Liver (tissue), 9 donors: ENCODE results near the gene TSTD1. TPM values are rescaled to one million over a fixed set of nuclear protein-coding genes. Genes with fewer than 3 reads are reported as not detected.

Experiments used
- DNase-seq: peaks from one replicate; pipeline ENCODE4 v3.0.0-alpha.2; 2017; ENCODE audit warnings: low spot score
- H3K27ac ChIP-seq, 2 donors: one replicate each; pipeline ENCODE4 v1.7.0; 2013; ENCODE audit warnings: inconsistent platforms in 2 of 2, low read length in 2 of 2, control low read depth in 1 of 2, low read depth in 1 of 2, mild to moderate bottlenecking in 1 of 2
- H3K27me3 ChIP-seq, 4 donors: one replicate each; pipeline versions ENCODE4 v1.6.1 to v1.7.0; 2013; ENCODE audit warnings: low read length in 3 of 4, inconsistent platforms in 1 of 4, mild to moderate bottlenecking in 1 of 4, moderate library complexity in 1 of 4; ENCODE audit not compliant: control insufficient read depth in 4 of 4, insufficient read depth in 4 of 4
- H3K36me3 ChIP-seq, 4 donors: one replicate each; pipeline versions ENCODE4 v1.6.1 to v1.7.0; 2013; ENCODE audit warnings: low read length in 3 of 4, mild to moderate bottlenecking in 3 of 4, low read depth in 1 of 4, moderate library complexity in 1 of 4; ENCODE audit not compliant: control insufficient read depth in 4 of 4, insufficient read depth in 3 of 4
- H3K4me1 ChIP-seq, 4 donors: one replicate each; pipeline versions ENCODE4 v1.6.1 to v1.7.0; 2013; ENCODE audit warnings: low read length in 3 of 4, mild to moderate bottlenecking in 3 of 4, moderate library complexity in 1 of 4; ENCODE audit not compliant: control insufficient read depth in 4 of 4, insufficient read depth in 4 of 4
- H3K4me3 ChIP-seq, 3 donors: one replicate each; pipeline versions ENCODE4 v1.6.1 to v1.7.0; 2013; ENCODE audit warnings: low read length in 3 of 3, control low read depth in 1 of 3, low read depth in 1 of 3, mild to moderate bottlenecking in 1 of 3
- H3K9ac ChIP-seq, 2 donors: one replicate each; pipeline ENCODE4 v1.7.0; 2013; ENCODE audit warnings: low read length in 2 of 2, mild to moderate bottlenecking in 2 of 2, moderate library complexity in 2 of 2, control low read depth in 1 of 2, low read depth in 1 of 2
- H3K9me3 ChIP-seq, 4 donors: one replicate each; pipeline versions ENCODE4 v1.6.1 to v1.7.0; 2013; ENCODE audit warnings: low read length in 3 of 4; ENCODE audit not compliant: control insufficient read depth in 4 of 4
- CTCF ChIP-seq: fragments of 150-350 bp; IDR thresholded peaks from 2 replicates; pipeline ENCODE4 v1.5.1; 2017; ENCODE audit warnings: improper control_type of control experiment, low read depth, low read length; ENCODE audit not compliant: missing input control
- EGR1 ChIP-seq, 2 donors: IDR thresholded peaks; 2 replicates each; pipeline ENCODE4 v1.6.1; 2016 to 2018; ENCODE audit warnings: antibody characterized with exemption in 2 of 2, low read depth in 2 of 2
- FOXA1 ChIP-seq: IDR thresholded peaks from 2 replicates; pipeline ENCODE4 v1.6.1; 2016; ENCODE audit warnings: antibody characterized with exemption
- FOXA2 ChIP-seq: IDR thresholded peaks from 2 replicates; pipeline ENCODE4 v1.6.1; 2016; ENCODE audit warnings: antibody characterized with exemption
- GABPA ChIP-seq, 2 donors: IDR thresholded peaks in 1 of 2; conservative IDR thresholded peaks in 1 of 2; 2 replicates each; pipeline ENCODE4 v1.6.1; 2016; ENCODE audit warnings: antibody characterized with exemption in 2 of 2, mild to moderate bottlenecking in 1 of 2, moderate library complexity in 1 of 2
- HNF4A ChIP-seq, 2 donors: conservative IDR thresholded peaks; 2 replicates each; pipeline ENCODE4 v1.6.1; 2016; ENCODE audit warnings: antibody characterized with exemption in 2 of 2, mild to moderate bottlenecking in 2 of 2
- HNF4G ChIP-seq: IDR thresholded peaks from 2 replicates; pipeline ENCODE4 v1.6.1; 2016; ENCODE audit warnings: antibody characterized with exemption
- JUND ChIP-seq, 2 donors: IDR thresholded peaks; 2 replicates each; pipeline ENCODE4 v1.6.1; 2016; ENCODE audit warnings: antibody characterized with exemption in 2 of 2
- MAX ChIP-seq: IDR thresholded peaks from 2 replicates; pipeline ENCODE4 v1.6.1; 2016; ENCODE audit warnings: antibody characterized with exemption
- NR2F2 ChIP-seq: IDR thresholded peaks from 2 replicates; pipeline ENCODE4 v1.6.1; 2016; ENCODE audit warnings: antibody characterized with exemption
- RAD21 ChIP-seq, 2 donors: IDR thresholded peaks; 2 replicates each; pipeline ENCODE4 v1.6.1; 2016; ENCODE audit warnings: antibody characterized with exemption in 2 of 2, mild to moderate bottlenecking in 2 of 2
- REST ChIP-seq: IDR thresholded peaks from 2 replicates; pipeline ENCODE4 v1.6.1; 2016; ENCODE audit warnings: antibody characterized with exemption, mild to moderate bottlenecking
- TAF1 ChIP-seq: conservative IDR thresholded peaks from 2 replicates; pipeline ENCODE4 v1.6.1; 2016; ENCODE audit warnings: antibody characterized with exemption, mild to moderate bottlenecking
- YY1 ChIP-seq: IDR thresholded peaks from 2 replicates; pipeline ENCODE4 v1.6.1; 2016; ENCODE audit warnings: antibody characterized with exemption, mild to moderate bottlenecking
- ZBTB33 ChIP-seq: IDR thresholded peaks from 2 replicates; pipeline ENCODE4 v1.6.1; 2016; ENCODE audit warnings: antibody characterized with exemption
- WGBS: extraction: QIAGEN DNeasy Blood & Tissue Kit; methylation state at CpG from one replicate; pipeline ENCODE4 v1.1.7; 2013; 5-methylcytosine and 5-hydroxymethylcytosine counted together
- polyA plus RNA-seq, 2 donors: library from polyadenylated mRNA; stranded (reverse) in 1 of 2; unstranded in 1 of 2; fragments of 200-250 nt in 1 of 2; fragments of >200 nt in 1 of 2; fragmentation: Nextera tagmentation in 1 of 2; extraction: Ambion mirVana in 1 of 2; gene quantifications; one replicate each; pipeline versions ENCODE4 v1.2.1 to v1.2.3, GENCODE V29; 2013 to 2015
- total RNA-seq, 2 donors: library from RNA; depleted of rRNA; stranded (reverse); fragments of >200 nt; gene quantifications; one replicate each; pipeline ENCODE4 v1.2.3, GENCODE V29; 2014
- donor health status: healthy.
- donor health status: healthy.
- donor health status: healthy.
- donor health status: healthy.
- donor health status: healthy.

The TSTD1 gene
- total and polyA plus RNA-seq, 4 donors: 10.9 to 67.5 (median 34.8) TPM

- no peak for DNase-seq
Observed at GRCh38 chr1:161051219-161051618, 12.5 kb upstream of the TSTD1 start.

More at GRCh38 chr1:161051219-161051618, 12.5 kb upstream of the TSTD1 start:
- Histone ChIP-seq H3K4me1 (peaks cover 0 to 10% (median 2%) of the 10 kb centered on the region in 4 donors), H3K27ac (no peak overlapping the region), H3K27me3 (no peaks in the 10 kb centered on the region), H3K9me3 (peaks cover 0 to 7% (median 2%) of the 10 kb centered on the region in 4 donors), H3K9ac (no peak overlapping the region), H3K4me3 (no peak overlapping the region), H3K36me3 (peaks cover 0 to 5% (median 0%) of the 10 kb centered on the region in 4 donors)
- WGBS: 94% methylated on average over 10 of the region's 10 CpGs
- TF ChIP-seq FOXA2 (no peak), YY1 (no peak), EGR1 (IDR thresholded peaks at IDR 0.05; ENCODE audit: low read depth in 2 of 2) (no peak), CTCF (no peak), FOXA1 (no peak), REST (no peak), MAX (no peak), GABPA (IDR thresholded peaks at IDR 0.05 in 1 of 2, conservative IDR thresholded peaks at IDR 0.05 in 1 of 2) (no peak), HNF4G (no peak), NR2F2 (no peak), HNF4A (conservative IDR thresholded peaks at IDR 0.05) (no peak), ZBTB33 (no peak), TAF1 (no peak), JUND (IDR thresholded peaks at IDR 0.05) (no peak), RAD21 (IDR thresholded peaks at IDR 0.05) (no peak)
